Epidermal melanocyte (primary cell): ENCODE results near the gene CETN2.
"Not testable (repeated sequence)": the region's sequence is repeated elsewhere in the genome, so short reads cannot be mapped to it uniquely, and the experiment has no call there.

Experiments
- DNase-seq: peaks from one replicate; pipeline ENCODE4 v3.0.0; 2011; ENCODE audit warnings: low spot score; ENCODE audit not compliant: insufficient read length

The CETN2 gene

DNA sequence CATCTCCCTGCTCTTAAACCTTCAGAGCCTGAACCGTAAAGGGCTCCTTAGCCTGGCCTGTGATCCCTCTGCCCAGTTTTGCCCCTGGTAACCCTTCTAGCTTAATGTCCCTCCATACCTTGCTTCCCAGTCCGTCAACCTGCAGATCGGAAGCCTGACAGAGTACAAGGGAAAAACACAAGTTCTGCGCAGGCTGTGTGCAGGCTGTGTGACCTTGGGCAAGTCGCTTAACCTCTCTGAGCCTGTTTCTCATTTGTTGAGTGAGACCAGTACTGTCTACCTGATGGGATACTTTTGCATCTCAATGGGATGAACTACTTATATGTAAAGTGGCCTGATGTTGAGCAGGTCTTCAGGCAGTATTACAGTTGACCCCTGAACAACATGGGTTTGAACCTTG, 2.0 kb upstream of the CETN2 start:
- DNase-seq = no peak

DNA sequence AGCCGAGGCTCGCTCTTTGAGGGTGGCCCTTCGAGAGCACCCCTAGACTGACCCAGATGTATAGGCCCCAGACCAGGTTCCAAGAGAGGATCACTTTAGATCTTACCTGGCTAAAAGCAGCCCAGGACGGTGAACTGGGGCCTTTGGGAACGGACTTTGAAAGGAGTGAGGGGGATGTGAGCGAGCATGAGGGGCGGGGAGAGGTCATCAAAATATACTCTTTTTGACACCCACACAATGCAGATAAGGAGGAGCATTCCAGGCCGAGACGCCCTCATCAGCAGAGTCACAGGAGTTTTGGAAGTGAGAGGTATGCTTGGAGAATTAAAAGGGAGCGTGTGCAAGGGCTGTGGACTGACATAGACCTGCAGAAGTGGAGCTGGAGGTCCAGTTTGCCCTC, 834 bp upstream of the CETN2 start:
- no peak for DNase-seq

DNA sequence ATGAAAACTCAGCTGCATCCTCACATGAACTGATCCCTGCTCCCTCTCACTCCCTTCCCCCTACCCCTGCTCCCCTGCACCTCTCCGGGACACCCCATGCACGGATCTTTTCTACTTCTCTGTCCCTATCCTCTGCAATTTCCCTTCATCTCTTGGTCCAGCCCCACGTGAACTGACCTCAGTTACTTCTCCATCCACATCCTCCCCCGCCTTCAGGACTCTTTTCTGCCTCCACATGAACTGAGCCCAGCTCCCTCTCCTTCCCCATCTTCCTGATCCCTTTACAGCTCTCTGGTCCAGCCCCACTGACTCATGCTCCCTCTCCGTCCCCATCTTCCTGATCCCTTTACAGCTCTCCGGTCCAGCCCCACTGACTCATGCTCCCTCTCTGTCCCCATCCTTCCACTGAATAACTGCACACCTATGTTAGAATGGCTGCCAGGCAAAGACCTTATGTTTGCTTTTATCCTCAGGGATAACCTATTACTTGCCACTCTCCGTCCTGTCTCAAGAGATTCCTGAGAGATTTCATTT, 5.6 kb downstream of the CETN2 start:
- no peak for DNase-seq

DNA sequence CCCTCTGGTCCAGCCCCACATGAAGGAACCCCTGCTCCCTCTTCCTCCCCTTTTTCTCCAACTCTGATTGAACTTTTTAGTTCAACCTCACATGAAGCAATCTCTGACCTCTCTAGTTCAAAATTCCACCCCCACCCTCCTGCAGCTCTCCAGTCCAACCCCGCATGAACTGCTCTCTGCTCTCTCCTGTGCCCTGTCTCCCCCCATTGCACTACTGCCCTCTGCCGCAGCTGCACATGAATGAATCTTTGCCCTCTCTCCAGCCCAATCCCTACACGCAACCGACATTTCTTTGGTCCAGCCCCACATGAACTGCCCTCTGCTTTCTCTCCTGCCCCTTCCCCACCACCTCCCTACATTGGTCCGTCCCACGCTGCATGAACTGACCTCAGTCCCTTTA, 6.9 kb downstream of the CETN2 start:
- DNase-seq = no peak

DNA sequence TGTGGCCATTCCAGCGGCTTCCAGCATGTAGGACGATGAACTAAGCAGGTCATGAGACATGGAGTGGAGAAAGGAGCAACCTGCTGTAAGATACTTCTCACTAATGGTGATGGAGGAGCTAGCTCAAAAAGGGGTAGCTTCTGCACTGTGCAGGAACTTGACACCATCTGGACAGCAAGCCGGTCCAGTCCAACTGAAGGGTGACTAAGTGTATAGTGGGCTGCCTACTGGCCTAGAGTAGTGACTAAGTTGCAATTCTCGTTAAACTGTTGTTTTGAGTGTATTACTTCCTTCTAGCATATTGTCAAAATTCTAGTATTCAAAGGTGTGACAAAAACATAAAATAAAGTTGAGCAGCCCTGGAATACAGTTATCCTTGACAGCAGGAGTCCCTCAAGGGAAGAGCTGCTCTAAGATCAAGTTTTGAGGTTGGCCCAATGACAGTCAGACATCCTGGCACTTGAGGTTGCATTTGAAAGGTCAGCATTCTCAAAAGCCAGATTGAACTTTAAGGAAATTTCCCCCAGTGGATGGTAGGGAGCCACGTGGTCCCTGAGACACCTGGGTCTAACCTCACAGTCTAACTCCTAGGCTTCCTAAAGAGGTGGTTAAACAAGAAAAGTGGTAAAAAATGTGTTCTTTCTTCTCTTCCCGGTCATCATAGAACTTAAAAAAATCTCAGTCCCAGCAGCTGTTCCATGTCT, 8.0 kb downstream of the CETN2 start:
- no peak for DNase-seq

DNA sequence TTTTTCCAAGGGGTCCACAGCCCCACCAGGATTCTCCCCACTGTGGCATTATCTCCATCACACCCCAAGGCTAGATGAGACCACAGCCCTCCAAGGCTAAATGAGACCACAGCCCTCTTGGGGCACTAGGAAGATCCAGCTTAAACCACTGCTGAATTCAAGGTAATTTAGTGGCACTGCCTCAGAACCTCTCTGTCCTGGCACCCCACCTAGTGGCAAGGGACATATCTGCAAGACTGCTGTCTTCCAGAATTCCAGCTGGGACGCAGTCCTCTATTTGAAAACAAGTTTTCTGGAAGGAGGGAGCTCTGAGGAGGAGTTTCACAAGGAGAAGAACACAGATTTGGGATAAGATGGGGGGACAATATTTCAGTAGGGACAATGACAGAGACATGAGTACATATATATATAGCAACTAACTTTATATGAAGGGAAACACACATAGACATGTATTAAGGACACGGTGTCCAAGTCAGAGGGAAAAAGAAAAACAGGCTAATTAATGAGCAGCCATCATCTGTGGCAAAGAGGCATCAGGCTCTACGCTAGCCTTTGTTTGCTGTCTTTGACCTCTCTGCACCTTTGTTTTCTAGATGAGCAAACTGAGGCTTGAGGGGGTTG, 9.3 kb downstream of the CETN2 start:
- no peak for DNase-seq

DNA sequence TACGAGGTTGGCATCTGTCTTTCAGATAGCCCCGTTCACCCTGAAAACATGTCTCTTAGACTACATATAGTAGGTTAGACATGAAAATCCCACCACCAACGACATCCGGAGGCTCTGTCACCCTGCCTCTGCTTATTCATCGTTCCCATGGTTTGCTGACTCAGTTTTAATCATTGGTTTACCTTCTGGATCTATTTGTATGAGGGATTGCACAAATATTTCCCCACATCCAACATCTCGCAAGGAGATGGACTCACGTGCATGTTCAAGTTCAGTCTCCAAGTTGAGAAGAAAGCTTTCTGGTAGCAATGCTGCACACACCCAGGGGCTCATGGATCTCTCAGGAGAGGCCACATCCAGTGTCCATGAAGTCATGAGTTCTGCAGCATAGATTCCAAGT, 10.8 kb downstream of the CETN2 start:
- DNase-seq = no peak

DNA sequence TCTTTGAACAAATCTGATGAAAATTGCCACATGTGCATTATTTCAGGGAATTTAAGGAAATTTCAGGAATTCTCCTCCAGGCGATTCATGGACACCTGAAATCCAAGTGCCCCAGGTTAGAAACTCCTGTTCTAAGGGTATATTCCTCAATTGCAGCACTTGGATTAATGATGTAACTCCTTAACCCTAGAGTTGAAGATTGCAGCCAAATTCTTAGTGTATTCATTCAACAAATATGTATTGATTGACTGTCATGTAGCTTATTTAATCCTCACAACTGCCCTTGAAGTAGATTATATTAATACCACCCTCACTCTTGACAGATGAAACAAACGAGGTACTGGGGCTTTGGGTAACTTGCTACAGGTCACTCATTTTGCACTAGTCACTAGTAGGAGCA, 11.3 kb downstream of the CETN2 start:
- no peak for DNase-seq

DNA sequence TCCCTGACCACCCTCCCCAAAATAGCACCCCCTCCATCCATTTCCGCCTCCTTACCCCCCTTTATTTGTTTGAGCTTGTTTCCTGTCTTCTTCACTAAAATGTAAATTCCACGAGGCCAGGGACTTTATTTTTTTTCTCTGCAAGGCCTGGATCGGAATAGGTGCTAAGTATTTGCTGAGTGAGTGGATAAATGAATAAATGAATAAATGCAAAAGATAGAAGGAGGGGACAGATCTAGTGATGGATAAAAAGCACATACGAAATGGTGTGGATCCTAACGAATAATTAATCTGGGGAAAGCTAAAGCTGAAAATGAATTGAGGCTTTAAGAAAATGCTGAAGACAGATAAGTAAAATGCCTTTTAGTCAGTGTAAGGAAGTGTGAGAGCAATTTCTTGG, 12.2 kb downstream of the CETN2 start:
- DNase-seq = no peak

DNA sequence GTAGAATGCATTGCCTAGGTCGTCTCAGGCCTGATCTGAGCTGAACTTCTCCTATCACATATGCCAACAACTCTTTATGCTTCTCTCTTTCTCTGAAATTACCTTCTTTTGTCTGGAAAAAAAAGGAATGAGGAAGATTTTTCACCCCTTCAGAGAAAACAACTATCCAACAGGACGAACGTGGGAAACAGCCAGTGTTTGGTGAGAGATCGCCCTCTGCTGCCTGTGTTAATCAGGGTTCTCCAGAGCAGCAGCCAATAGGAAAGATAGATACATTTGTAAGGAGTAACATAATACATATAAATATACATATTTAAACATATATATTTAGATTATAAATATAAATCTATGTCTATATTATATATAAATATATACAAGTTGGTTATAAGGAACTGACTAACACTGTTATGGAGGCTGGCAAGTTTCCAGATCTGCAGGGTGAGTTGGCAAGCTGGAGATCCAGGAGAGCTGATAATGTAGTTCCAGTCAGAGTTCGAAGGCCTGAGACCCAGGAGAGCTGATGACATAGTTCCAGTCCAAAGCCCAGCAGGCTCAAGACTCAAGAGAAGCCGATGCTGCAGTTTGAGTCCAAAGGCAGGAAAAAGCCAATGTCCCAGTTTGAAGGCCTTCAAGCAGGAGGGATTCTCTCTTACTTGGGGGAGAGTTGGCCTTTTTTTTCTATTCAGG, 13.3 kb downstream of the CETN2 start:
- peak; percentile 41 for DNase-seq

DNA sequence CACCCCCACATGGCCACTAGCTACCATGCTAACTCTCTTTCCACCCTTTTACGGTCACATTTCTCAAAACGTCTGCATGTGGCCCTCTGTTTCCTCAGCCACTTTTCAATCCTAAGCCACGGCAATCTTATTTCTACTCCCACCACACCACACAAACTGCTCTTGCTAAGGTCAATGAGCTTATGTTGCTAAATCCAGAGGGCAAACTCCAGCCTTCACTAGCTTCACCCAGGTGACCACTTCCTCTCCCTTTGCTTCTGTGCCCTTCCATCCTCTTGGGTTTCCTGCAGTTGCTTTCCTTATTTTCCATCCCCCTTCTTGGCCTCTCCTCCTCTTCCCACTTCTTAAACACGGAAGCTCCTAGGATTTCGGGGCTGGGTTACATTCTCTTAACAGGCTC, 16.5 kb downstream of the CETN2 start:
- no peak for DNase-seq

DNA sequence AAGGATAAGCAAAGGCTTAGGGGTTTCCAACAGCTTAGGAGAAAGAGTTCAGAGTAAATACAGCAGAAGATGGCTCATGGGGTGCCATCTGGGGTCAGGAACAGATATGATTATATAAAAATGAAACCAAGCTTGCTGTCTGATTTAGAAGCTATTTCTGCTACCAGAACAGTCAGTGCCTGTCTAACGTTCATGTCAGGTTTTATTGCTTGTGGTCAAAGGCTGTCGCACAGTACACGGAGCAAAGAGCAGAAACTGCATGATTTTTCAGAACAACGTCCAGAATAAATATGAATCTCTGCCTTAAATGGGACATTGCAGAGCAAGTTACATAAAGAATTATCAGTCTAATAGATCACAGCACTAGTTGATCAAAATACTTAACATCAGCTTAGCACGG, 17.4 kb downstream of the CETN2 start:
- DNase-seq = no peak

DNA sequence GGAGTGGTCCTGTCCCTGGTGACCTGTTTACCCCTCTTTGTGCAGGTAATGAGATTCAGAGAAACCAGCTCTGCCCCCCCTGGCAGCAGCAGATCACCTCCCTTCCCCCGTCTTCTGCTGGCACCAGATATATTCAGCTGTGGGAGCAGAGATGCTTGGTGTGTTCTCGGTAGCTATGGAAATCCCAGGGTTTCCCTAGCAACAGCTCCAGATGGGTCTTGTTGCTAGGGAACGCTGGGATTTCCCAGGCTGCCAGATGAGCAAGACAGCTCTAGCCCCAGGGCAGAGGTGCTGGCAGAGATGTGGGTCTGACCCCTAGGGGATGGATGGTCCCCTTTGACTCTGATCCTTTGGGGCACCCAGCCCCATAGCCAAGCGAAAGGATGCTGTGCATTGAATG, 20.2 kb downstream of the CETN2 start:
- no peak for DNase-seq

DNA sequence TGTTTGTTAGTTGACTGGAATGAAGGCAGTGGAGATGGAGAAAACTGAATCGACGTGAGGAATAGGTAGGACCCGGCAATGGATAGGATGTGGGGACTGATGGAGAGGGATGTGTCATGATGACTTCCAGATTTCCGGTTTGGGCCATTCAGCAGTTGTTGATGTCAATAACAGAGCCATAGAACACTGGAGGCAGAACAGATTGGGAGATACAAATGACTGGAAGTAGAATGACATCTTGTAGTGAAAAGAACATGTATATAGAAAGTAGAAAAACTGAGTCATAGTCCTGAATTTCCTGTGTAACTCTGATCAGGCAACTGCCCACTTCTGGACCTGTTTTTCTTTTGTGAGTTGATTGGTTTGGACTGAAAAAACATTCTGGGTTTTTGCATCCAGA, 24.5 kb downstream of the CETN2 start:
- no peak for DNase-seq

DNA sequence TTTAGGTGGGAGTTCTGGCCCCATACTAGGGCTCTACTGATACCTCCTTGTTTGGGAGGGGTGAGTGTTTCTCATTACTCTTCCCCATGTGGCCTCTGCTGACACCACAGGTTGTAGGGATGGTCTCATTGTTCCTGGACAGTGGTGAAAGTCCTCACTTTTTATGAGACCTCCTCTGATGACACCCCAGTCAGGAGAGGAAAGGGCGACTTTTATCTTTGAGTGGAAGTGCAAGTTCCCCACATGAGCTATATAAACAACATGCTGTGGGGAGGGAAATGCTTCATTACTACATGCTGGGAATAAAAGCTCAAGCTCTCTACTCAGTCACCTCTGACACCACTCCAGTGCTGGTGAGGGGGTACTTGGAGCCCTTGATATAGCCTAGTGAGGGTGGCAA, 31.6 kb downstream of the CETN2 start:
- DNase-seq = no peak

DNA sequence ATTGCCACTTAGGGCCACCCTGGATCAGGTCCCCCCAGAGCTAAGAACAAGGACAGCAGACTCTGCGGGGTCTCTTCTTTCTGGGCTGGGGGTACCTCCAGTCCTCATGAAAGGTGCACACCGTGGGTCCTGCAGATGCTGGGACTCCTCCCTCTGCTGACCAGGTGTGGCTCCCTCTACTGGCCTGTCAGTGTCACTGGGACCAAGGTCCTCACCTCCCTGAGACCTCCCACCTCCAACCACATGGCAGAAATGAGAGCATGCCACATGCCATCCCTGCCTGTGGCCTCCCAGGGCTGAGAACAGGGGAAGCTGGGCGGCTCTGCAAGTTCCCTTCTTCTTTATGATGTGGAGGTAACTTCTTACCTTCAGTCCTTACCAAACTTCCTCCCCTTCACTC, 43.5 kb downstream of the CETN2 start:
- DNase-seq = not testable (repeated sequence)
